GM06990 (cell line): ENCODE results near the gene CD40LG.
A peak's percentile ranks its signal among the peaks of the same experiment; 100 is the strongest.

ENCODE experiments used
- DNase-seq: peaks from one replicate; pipeline ENCODE4 v3.0.0-alpha.2; 2011; ENCODE audit not compliant: insufficient read length; ENCODE audit errors: extremely low read depth
- H3K27me3 ChIP-seq: replicated peaks from 2 replicates; pipeline ENCODE4 v1.6.0; 2011; ENCODE audit warnings: low read length; ENCODE audit not compliant: control insufficient read depth, insufficient read depth
- H3K36me3 ChIP-seq: 2 replicates; pipeline ENCODE4 v1.5.1; 2011; ENCODE audit warnings: low read length; ENCODE audit not compliant: control insufficient read depth, insufficient read depth
- H3K4me3 ChIP-seq: replicated peaks from 2 replicates; pipeline ENCODE4 v1.5.1; 2011; ENCODE audit warnings: low read depth, mild to moderate bottlenecking, control low read depth, low read length
- TF ChIP-seq, protein P1 (sequence below): IDR thresholded peaks from 2 replicates; pipeline ENCODE4 v1.5.1; 2011; ENCODE audit warnings: low read length, control low read depth, mild to moderate bottlenecking, inconsistent platforms; ENCODE audit not compliant: insufficient read depth, poor library complexity, severe bottlenecking

Gene CD40LG

DNA sequence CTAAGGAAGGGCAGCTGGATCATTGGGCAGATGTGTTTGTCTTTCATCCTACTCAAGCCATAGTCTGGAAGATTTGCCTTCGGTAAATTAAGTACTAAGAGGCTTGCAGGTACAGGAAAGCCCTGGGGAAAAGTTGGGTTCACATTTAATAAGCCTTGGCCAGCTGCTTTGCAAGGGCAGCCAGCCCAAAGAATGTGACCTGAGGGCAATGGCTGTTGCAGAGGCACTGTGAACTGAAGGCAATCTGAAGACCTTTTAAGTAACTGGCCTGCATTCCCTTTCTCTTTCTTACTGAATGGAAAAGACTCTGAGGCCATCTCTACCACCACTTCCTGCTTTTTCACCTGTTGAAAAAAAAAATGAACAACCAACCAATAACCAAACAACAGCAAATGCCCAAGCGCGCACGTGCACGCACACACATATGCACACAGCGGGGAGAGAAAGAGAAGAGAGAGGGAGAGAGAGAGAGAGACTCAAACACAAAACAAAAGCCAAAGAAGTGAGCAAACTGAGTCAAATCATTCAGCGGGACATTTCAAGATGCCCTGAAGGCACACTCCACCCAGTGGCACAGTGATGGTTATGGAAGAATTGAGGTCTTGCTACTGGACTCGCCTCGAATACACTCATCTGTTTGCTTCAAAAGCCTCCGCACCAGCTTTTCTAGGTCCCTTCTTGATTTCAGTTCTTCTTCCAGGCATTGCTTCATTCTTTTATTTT is 19.6 kb downstream of the CD40LG start:
- TF ChIP-seq, protein P1, sequence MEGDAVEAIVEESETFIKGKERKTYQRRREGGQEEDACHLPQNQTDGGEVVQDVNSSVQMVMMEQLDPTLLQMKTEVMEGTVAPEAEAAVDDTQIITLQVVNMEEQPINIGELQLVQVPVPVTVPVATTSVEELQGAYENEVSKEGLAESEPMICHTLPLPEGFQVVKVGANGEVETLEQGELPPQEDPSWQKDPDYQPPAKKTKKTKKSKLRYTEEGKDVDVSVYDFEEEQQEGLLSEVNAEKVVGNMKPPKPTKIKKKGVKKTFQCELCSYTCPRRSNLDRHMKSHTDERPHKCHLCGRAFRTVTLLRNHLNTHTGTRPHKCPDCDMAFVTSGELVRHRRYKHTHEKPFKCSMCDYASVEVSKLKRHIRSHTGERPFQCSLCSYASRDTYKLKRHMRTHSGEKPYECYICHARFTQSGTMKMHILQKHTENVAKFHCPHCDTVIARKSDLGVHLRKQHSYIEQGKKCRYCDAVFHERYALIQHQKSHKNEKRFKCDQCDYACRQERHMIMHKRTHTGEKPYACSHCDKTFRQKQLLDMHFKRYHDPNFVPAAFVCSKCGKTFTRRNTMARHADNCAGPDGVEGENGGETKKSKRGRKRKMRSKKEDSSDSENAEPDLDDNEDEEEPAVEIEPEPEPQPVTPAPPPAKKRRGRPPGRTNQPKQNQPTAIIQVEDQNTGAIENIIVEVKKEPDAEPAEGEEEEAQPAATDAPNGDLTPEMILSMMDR = no peak
- no peak overlapping the region for H3K4me3 ChIP-seq
- no peak for DNase-seq
- H3K36me3 ChIP-seq = no peaks in the 10 kb centered on the region
- H3K27me3 ChIP-seq = no peaks in the 10 kb centered on the region

DNA sequence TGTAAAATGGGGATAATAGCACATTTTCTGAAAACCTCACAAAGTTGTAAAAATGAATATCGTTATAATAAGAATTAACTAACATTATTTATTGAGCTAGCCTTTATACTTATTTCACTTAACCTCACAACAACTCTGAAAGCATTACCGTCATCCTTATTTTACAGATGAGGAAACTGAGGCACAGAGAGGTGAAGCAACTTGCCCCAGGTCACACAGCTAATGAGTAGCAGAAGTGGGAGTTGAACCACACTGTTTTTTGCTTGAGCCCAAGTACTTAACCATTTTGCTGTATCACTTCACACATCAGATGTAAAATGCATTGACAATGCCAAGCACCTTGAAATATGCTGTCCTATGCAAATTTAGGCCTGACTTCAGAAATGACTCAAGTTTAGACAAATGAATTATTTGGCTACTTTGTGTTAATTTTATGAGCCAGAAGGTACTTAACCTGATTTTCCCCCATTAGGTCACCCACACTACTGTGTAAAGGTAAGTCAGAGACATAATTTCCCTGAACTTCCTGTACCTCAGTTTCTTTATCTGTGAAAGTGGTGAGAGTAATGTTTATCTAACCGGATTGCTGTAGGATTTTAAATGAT is 23.1 kb downstream of the CD40LG start:
- Histone ChIP-seq H3K27me3 (no peaks in the 10 kb centered on the region), H3K36me3 (no peaks in the 10 kb centered on the region; the same call in 1 of the 2 replicates), H3K4me3 (no peak overlapping the region)
- DNase-seq = peak; percentile 44
- TF ChIP-seq, protein P1 = no peak

DNA sequence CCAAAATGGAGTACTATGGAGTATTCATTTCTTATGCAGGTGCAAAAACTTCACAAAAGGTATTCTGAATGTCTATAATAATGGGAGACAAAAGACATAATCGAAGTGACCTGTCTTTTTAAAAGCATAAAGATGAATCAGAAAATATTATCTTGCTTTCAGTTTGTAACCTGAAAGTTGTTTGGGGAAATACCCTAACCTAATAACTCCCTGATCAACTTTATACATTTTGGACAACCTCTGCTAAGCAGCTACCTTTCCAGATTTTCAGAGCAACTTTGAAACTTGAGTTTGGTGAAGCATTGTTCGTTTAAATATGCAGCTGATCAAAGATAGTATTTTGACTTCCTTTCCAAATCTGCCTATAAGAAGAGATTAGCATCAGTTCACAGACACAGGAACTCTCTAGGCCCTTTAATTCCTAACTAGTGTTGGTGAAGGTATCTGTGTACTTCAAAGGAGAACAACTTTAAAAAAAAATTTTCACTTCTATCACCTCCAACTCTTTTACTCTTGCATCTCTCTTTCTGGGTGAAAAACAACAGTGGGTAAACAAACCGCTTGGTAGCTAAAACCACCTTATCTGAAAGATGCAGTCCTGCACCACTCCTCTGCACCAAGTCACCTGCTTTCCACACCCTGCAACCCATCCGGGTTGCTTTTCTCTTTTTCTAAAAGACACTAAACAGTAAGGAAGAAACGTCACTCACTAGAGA is 26.5 kb downstream of the CD40LG start:
- no peak overlapping the region for H3K4me3 ChIP-seq

DNA sequence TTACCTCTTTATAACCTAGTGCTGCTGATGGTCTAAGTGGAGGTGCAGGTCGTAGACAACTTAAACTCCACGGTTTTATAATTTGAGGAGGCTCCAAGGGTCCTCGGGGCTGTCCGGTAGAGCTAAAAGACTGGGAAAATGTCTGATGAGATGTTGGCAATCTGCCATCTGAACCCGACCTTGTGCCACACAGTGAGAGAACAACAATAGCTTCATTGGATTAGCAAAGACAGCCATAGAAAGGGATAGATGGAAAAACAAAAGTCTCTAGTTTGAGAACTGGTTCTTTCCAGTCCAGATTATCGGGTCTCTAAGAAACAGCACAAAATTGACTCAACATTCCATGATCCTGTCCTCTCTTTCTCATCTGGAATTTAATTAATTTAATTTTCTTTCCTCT is 31.6 kb downstream of the CD40LG start:
- no peak overlapping the region for H3K4me3 ChIP-seq
- DNase-seq = no peak
- H3K36me3 ChIP-seq = no peaks in the 10 kb centered on the region; the same call in none of the 2 replicates
- TF ChIP-seq, protein P1 = no peak
- H3K27me3 ChIP-seq = no peaks in the 10 kb centered on the region

More for the DNA sequence above, 26.5 kb downstream of the CD40LG start:
- H3K27me3 ChIP-seq = no peaks in the 10 kb centered on the region
- DNase-seq = no peak
- H3K36me3 ChIP-seq = no peaks in the 10 kb centered on the region; the same call in 1 of the 2 replicates
- TF ChIP-seq, protein P1 = no peak

DNA sequence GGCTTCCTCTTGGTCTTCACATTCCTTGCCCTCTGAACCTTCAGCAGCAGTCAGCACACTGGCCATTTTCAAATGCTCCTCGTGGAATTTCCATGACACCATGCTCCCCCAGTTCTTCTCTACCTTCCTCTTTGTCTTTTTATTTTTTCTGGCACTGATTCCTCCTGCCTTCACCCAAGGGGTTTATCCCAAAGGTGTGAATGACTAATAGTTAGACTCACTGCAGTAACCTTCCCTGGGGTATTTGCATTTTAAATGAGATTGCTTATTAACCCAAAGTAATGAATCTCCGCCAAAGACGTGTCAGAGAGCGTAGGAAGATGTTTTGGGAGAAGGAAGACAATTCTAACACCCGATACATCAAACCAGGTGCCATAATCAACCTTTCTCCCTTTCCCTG is 36.2 kb downstream of the CD40LG start:
- DNase-seq = no peak
- H3K36me3 ChIP-seq = no peaks in the 10 kb centered on the region; the same call in none of the 2 replicates
- TF ChIP-seq, protein P1 = no peak
- H3K27me3 ChIP-seq = no peaks in the 10 kb centered on the region
- no peak overlapping the region for H3K4me3 ChIP-seq
